PC-3 (cell line): ENCODE results near the gene ACAD9. TPM values are rescaled to one million over a fixed set of nuclear protein-coding genes. Genes with fewer than 3 reads are reported as not detected.
"Not testable (repeated sequence)": the region's sequence is repeated elsewhere in the genome, so short reads cannot be mapped to it uniquely, and the experiment has no call there.

Experiments used
- ATAC-seq: fragments of 200-7000 bp; cut with Tn5 transposase; 2 replicates; pipeline ENCODE4 v1.9.1; 2020; ENCODE audit warnings: mild to moderate bottlenecking, moderate library complexity
- BruUV-seq: library from RNA; stranded (reverse); fragments of 400-500 nt; replicated peaks from 2 replicates; lab custom pipeline; 2021; lab: Mats Ljungman, UMichigan
- CTCF ChIA-PET: fragments of 300-600 bp; sonication (Branson Sonifier 250); formaldehyde crosslinking; loops from one replicate; lab custom pipeline; 2022; ENCODE audit warnings: antibody characterized with exemption; lab: Charles Lee
- POLR2A ChIA-PET: fragments of 300-600 bp; sonication (Branson Sonifier 250); formaldehyde crosslinking; loops from one replicate; lab custom pipeline; 2022; ENCODE audit warnings: antibody characterized with exemption; ENCODE audit not compliant: unreplicated experiment; lab: Charles Lee
- DNase-seq: peaks from one replicate; pipeline ENCODE4 v3.0.0-alpha.2; 2015
- H2AFZ ChIP-seq: fragments of 300-600 bp; sonication (generic); 2 replicates; pipeline ENCODE4 v1.6.0; 2016; ENCODE audit warnings: antibody characterized with exemption, low read length
- H3F3A ChIP-seq: fragments of 300-600 bp; sonication (generic); one replicate; pipeline ENCODE4 v1.6.0; 2017; ENCODE audit warnings: antibody characterized with exemption, low read length, control low read depth, mild to moderate bottlenecking; ENCODE audit not compliant: unreplicated experiment
- H3K27ac ChIP-seq: fragments of 300-600 bp; sonication (generic); 2 replicates; pipeline ENCODE4 v1.5.1; 2016; ENCODE audit warnings: mild to moderate bottlenecking, low read length
- H3K27me3 ChIP-seq: fragments of 300-600 bp; sonication (generic); 2 replicates; pipeline ENCODE4 v1.6.1; 2016; ENCODE audit warnings: low read length, mixed read lengths
- H3K36me3 ChIP-seq: fragments of 300-600 bp; sonication (generic); 2 replicates; pipeline ENCODE4 v1.6.1; 2016; ENCODE audit warnings: low read depth, mixed run types, low read length, mixed read lengths
- H3K4me1 ChIP-seq: fragments of 300-600 bp; sonication (generic); 2 replicates; pipeline ENCODE4 v1.5.1; 2016; ENCODE audit warnings: low read length; ENCODE audit not compliant: insufficient read depth
- H3K4me2 ChIP-seq: fragments of 300-600 bp; sonication (generic); 2 replicates; pipeline ENCODE4 v1.6.0; 2016; ENCODE audit warnings: low read length
- H3K4me3 ChIP-seq: fragments of 300-600 bp; sonication (generic); 2 replicates; pipeline ENCODE4 v1.5.1; 2016; ENCODE audit warnings: mild to moderate bottlenecking, low read length, mixed read lengths
- H3K79me2 ChIP-seq: fragments of 300-600 bp; sonication (generic); 2 replicates; pipeline ENCODE4 v1.6.1; 2017; ENCODE audit warnings: low read length, mixed read lengths
- H3K9ac ChIP-seq: fragments of 300-600 bp; sonication (generic); 2 replicates; pipeline ENCODE4 v1.6.0; 2016; ENCODE audit warnings: mild to moderate bottlenecking, low read length
- H3K9me2 ChIP-seq: fragments of 300-600 bp; sonication (generic); replicated peaks from 2 replicates; pipeline ENCODE4 v1.6.1; 2016; ENCODE audit warnings: mixed run types, low read length, mixed read lengths
- H3K9me3 ChIP-seq: fragments of 300-600 bp; sonication (generic); 2 replicates; pipeline ENCODE4 v1.6.1; 2016; ENCODE audit warnings: low read length, mixed read lengths
- H4K20me1 ChIP-seq: fragments of 300-600 bp; sonication (generic); 2 replicates; pipeline ENCODE4 v1.6.1; 2016; ENCODE audit warnings: low read length, mixed read lengths
- EZH2 ChIP-seq: fragments of 300-600 bp; sonication (generic); IDR thresholded peaks from one replicate; pipeline ENCODE4 v1.6.1; 2017; ENCODE audit warnings: antibody characterized with exemption, mild to moderate bottlenecking, low read length; ENCODE audit not compliant: unreplicated experiment
- EZH2phosphoT487 ChIP-seq: fragments of 300-600 bp; sonication (generic); IDR thresholded peaks from 2 replicates; pipeline ENCODE4 v1.6.1; 2018; ENCODE audit warnings: mild to moderate bottlenecking, antibody characterized with exemption, low read length, borderline replicate concordance
- intact Hi-C: fragments of 100-400 bp; cut with micrococcal nuclease; formaldehyde crosslinking; loops from 2 replicates; pipeline ENCODE4 v1.9.0; 2023
- total RNA-seq: library from RNA; depleted of rRNA; stranded (reverse); fragments of >200 nt; gene quantifications from 2 replicates; pipeline ENCODE4 v1.2.3, GENCODE V29; 2014
- TF ChIP-seq, protein P1 (sequence below): fragments of 300-600 bp; sonication (generic); conservative IDR thresholded peaks from 2 replicates; pipeline ENCODE4 v1.5.1; 2017; ENCODE audit warnings: antibody characterized with exemption, low read depth, mild to moderate bottlenecking, low read length

ACAD9 gene
- total RNA-seq, 1 experiment from 2014 or later: 38.6 TPM

DNA sequence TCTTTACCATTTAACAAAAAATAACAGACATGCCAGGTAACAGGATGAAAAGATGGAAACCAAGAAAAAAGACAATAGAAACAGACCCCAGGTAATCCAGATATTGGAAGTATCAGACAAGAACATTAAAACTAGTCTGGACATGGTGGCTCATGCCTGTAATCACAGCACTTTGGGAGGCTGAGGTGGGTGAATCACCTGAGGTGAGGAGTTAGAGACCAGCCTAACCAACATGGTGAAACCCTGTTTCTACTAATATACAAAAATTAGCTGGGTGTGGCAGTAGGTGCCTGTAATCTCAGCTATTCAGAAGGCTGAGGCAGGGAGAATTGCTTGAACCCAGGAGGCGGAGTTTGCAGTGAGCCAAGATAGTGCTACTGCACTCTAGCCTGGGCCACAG lies 40.6 kb downstream of the ACAD9 start:
- Histone ChIP-seq H3K4me2 (no peak overlapping the region), H3K9me3 (no peaks in the 10 kb centered on the region), H4K20me1 (no peaks in the 10 kb centered on the region), H3K79me2 (no peaks in the 10 kb centered on the region), H3K9me2 (no peaks in the 10 kb centered on the region), H2AFZ (no peak overlapping the region), H3K4me1 (no peaks in the 10 kb centered on the region), H3K9ac (no peak overlapping the region), H3K36me3 (peaks cover 17% of the 10 kb centered on the region), H3F3A (no peaks in the 10 kb centered on the region), H3K27ac (no peak overlapping the region), H3K4me3 (no peak overlapping the region), H3K27me3 (no peaks in the 10 kb centered on the region)
- no peak for DNase-seq
- no peak for ATAC-seq
- ChIA-PET POLR2A (no interaction called here), CTCF (no interaction called here)
- no TSS peak for BruUV-seq
- intact Hi-C loops: no loop called here
- TF ChIP-seq, protein P1, sequence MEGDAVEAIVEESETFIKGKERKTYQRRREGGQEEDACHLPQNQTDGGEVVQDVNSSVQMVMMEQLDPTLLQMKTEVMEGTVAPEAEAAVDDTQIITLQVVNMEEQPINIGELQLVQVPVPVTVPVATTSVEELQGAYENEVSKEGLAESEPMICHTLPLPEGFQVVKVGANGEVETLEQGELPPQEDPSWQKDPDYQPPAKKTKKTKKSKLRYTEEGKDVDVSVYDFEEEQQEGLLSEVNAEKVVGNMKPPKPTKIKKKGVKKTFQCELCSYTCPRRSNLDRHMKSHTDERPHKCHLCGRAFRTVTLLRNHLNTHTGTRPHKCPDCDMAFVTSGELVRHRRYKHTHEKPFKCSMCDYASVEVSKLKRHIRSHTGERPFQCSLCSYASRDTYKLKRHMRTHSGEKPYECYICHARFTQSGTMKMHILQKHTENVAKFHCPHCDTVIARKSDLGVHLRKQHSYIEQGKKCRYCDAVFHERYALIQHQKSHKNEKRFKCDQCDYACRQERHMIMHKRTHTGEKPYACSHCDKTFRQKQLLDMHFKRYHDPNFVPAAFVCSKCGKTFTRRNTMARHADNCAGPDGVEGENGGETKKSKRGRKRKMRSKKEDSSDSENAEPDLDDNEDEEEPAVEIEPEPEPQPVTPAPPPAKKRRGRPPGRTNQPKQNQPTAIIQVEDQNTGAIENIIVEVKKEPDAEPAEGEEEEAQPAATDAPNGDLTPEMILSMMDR: no peak
- TF ChIP-seq EZH2 (no peak), EZH2phosphoT487 (no peak)

DNA sequence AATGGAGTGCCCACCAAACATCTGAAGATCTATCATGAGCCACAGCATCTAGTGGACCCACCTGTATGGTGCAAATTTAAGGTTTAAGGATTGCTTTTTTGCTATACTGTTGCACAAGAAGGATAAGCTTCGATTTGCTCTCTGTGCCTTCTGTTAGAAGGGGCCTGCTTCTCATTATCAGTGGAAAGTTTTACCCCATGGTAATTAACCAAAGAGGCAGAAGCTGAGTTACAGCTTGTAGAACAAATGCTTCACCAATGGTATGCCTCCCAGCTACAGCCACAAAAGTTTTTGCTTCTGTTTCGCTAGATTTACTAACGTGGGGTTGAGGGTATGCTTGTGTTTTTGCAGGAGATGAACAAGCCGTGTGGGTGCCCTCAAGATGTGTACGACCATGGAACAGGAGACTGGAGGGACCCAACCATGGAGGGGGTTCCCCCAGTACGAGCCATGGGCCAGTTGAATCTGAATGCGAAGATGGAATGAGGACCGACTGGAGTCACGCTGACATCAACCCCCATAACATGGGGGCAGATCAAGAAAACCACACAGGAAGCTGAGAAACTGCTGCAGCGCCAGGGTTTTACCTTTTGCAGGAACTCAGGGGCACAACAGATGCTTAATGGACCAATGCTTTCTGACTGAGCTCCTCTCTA lies 43.5 kb downstream of the ACAD9 start:
- CTCF ChIA-PET: no interaction called here
- TF ChIP-seq EZH2 (no peak), EZH2phosphoT487 (no peak)
- TF ChIP-seq, protein P1: no peak
- ATAC-seq (no peak), DNase-seq (no peak)
- no peak overlapping the region for H3K4me2 ChIP-seq
- H3K9ac ChIP-seq: no peak overlapping the region
- H3F3A ChIP-seq: no peaks in the 10 kb centered on the region
- POLR2A ChIA-PET: no interaction called here
- H3K9me2 ChIP-seq: no peaks in the 10 kb centered on the region
- no peaks in the 10 kb centered on the region for H3K27me3 ChIP-seq
- intact Hi-C loops: no loop called here
- H3K27ac ChIP-seq: no peak overlapping the region
- peaks cover 1% of the 10 kb centered on the region; the same call in 1 of the 2 replicates for H3K36me3 ChIP-seq
- no peak overlapping the region for H2AFZ ChIP-seq
- no peaks in the 10 kb centered on the region for H3K9me3 ChIP-seq
- H3K79me2 ChIP-seq: no peaks in the 10 kb centered on the region
- H4K20me1 ChIP-seq: no peaks in the 10 kb centered on the region
- H3K4me3 ChIP-seq: no peak overlapping the region
- BruUV-seq: no TSS peak
- no peaks in the 10 kb centered on the region for H3K4me1 ChIP-seq

DNA sequence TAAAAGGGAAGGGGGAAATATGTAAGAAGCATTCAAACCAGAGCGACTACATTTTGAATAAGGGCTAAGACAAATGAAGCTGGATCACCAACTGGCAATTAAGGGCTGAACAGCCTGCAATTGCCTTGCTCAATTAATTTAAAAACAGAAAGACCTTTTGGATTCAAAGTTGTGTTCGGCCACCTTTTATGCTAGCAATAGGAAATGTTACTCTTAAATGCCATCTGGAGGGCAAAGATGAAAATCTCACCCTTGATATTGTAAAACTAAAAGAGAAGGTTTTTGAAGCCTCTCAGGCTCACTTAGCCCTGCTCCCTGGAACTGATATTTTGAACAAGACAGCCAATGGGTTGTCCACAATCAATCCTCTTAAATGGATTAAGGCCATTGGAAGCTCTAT lies 44.2 kb downstream of the ACAD9 start:
- intact Hi-C loops: no loop called here
- no TSS peak for BruUV-seq
- Histone ChIP-seq H3K9ac (no peak overlapping the region), H3K4me1 (no peaks in the 10 kb centered on the region), H3K36me3 (no peaks in the 10 kb centered on the region; the same call in 1 of the 2 replicates), H3K4me2 (no peak overlapping the region), H3K27ac (no peak overlapping the region), H3K4me3 (no peak overlapping the region), H3K9me2 (no peaks in the 10 kb centered on the region), H4K20me1 (no peaks in the 10 kb centered on the region), H3K27me3 (no peaks in the 10 kb centered on the region), H3K9me3 (no peaks in the 10 kb centered on the region), H2AFZ (no peak overlapping the region), H3F3A (no peaks in the 10 kb centered on the region), H3K79me2 (no peaks in the 10 kb centered on the region)
- TF ChIP-seq EZH2phosphoT487 (no peak), EZH2 (no peak)
- TF ChIP-seq, protein P1: no peak
- DNase-seq: no peak
- CTCF ChIA-PET: no interaction called here
- no peak for ATAC-seq
- POLR2A ChIA-PET: no interaction called here

DNA sequence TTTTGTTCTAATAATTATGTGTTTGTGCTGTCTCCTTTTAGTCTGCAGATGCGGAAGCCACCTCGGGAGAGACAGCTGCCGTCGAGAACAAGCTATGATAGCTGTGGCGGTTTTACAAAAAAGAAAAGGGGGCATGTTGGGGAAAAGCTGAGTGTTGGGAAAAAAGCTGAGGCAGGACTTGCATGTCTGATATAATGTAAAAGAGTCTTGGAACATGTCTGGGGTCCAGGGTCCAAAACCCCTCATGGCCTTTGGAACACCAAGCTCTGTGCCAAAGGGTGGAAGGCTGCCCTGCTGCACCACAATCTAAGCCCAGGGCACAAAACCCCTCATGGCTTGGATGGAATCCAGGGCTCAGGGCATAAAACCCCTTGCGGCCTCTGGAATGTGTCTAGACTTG lies 44.6 kb downstream of the ACAD9 start:
- H3K27ac ChIP-seq, BruUV-seq, POLR2A ChIA-PET, H3K9me2 ChIP-seq, H3F3A ChIP-seq, intact Hi-C loops, H3K9ac ChIP-seq, H3K36me3 ChIP-seq, ATAC-seq, H3K4me1 ChIP-seq, DNase-seq, H3K79me2 ChIP-seq, CTCF ChIA-PET, H3K27me3 ChIP-seq, H3K4me2 ChIP-seq, H2AFZ ChIP-seq, H3K9me3 ChIP-seq, H4K20me1 ChIP-seq, H3K4me3 ChIP-seq: not testable (repeated sequence)
